Keratinocyte (primary cell): ENCODE measurements around the gene VCY1B.
"Not testable (repeated sequence)": the region's sequence is repeated elsewhere in the genome, so short reads cannot be mapped to it uniquely, and the experiment has no call there.

ENCODE experiments used
- CTCF ChIP-seq, 3 experiments: IDR thresholded peaks in 1 of 3; conservative IDR thresholded peaks in 1 of 3; optimal IDR thresholded peaks in 1 of 3; 2 replicates in 2 of 3; 3 replicates in 1 of 3; pipeline versions ENCODE3 to v1.5.1; 2011; ENCODE audit warnings: low read length in 3 of 3, mild to moderate bottlenecking in 3 of 3, moderate library complexity in 2 of 3, control low read depth in 1 of 3, inconsistent platforms in 1 of 3; ENCODE audit not compliant: insufficient read depth in 2 of 3; ENCODE audit errors: extremely low read depth in 1 of 3
- EZH2 ChIP-seq: IDR thresholded peaks from one replicate; pipeline ENCODE4 v1.6.1; 2012; ENCODE audit warnings: inconsistent platforms, mild to moderate bottlenecking, low read length, moderate library complexity

GRCh38 chrY:14030395-14030794 lies 25.6 kb upstream of the VCY1B start:
- not testable (repeated sequence) for TF ChIP-seq CTCF (optimal IDR thresholded peaks at IDR 0.05 in 1 of 3, IDR thresholded peaks at IDR 0.05 in 1 of 3, conservative IDR thresholded peaks at IDR 0.05 in 1 of 3; ENCODE audit: extremely low read depth in 1 of 3, insufficient read depth in 2 of 3, low read length in 3 of 3); EZH2
